Endothelial cell of umbilical vein (primary cell): ENCODE measurements around the gene ATP5MG. TPM values are rescaled to one million over a fixed set of nuclear protein-coding genes. Genes with fewer than 3 reads are reported as not detected.

Experiments used
- BruUV-seq: library from RNA; stranded (reverse); fragments of 400-500 nt; replicated peaks from 2 replicates; lab custom pipeline; 2021; lab: Mats Ljungman, UMichigan
- CTCF ChIA-PET: fragments of 300-600, 350-600 bp; sonication (Branson Sonifier 250); formaldehyde crosslinking; loops from one replicate; lab custom pipeline; 2021; ENCODE audit warnings: antibody characterized with exemption, inconsistent platforms; lab: Charles Lee
- POLR2A ChIA-PET: fragments of 300-600, 350-600 bp; sonication (Branson Sonifier 250); formaldehyde crosslinking; loops from one replicate; lab custom pipeline; 2021; ENCODE audit warnings: antibody characterized with exemption, inconsistent platforms; lab: Charles Lee
- DNase-seq: peaks from one replicate; pipeline ENCODE4 v3.0.0-alpha.2; 2011; ENCODE audit warnings: low read depth, low spot score
- FAIRE-seq: peaks from 2 replicates; lab custom pipeline; 2011; peaks lifted over from hg19 to GRCh38; lab: Jason Lieb, UNC
- H2AFZ ChIP-seq: 2 replicates; pipeline ENCODE4 v1.6.0; 2012; ENCODE audit warnings: low read depth, low read length, control low read depth, inconsistent platforms
- H3K27ac ChIP-seq: 2 replicates; pipeline ENCODE4 v1.5.1; 2011; ENCODE audit warnings: low read depth, mild to moderate bottlenecking, control low read depth, low read length, moderate library complexity; ENCODE audit not compliant: insufficient read depth
- H3K27me3 ChIP-seq, 2 experiments: 2 replicates each; pipeline versions ENCODE4 v1.6.0 to v1.6.1; 2011; ENCODE audit warnings: low read length in 2 of 2, mixed read lengths in 1 of 2; ENCODE audit not compliant: control insufficient read depth in 2 of 2, insufficient read depth in 2 of 2
- H3K36me3 ChIP-seq, 2 experiments: 2 replicates in 1 of 2; 3 replicates in 1 of 2; pipeline ENCODE4 v1.5.1; 2011; ENCODE audit warnings: low read length in 2 of 2, mild to moderate bottlenecking in 1 of 2, moderate library complexity in 1 of 2; ENCODE audit not compliant: control insufficient read depth in 2 of 2, insufficient read depth in 2 of 2; ENCODE audit errors: extremely low read depth in 1 of 2
- H3K4me1 ChIP-seq: 3 replicates; pipeline ENCODE4 v1.5.1; 2011; ENCODE audit warnings: mild to moderate bottlenecking, low read length; ENCODE audit not compliant: control insufficient read depth, insufficient read depth; ENCODE audit errors: extremely low read depth
- H3K4me2 ChIP-seq: 2 replicates; pipeline ENCODE4 v1.6.1; 2011; ENCODE audit warnings: low read length, control low read depth, mixed read lengths; ENCODE audit not compliant: insufficient read depth
- H3K4me3 ChIP-seq, 3 experiments: fragments of 200-600 bp in 1 of 3; sonication (generic), shearing (Covaris generic) in 1 of 3; replicated peaks in 1 of 3; 2 replicates each; pipeline ENCODE4 v1.5.1; 2011 to 2016; ENCODE audit warnings: control low read depth in 3 of 3, low read length in 3 of 3, mild to moderate bottlenecking in 2 of 3, inconsistent platforms in 1 of 3, low read depth in 1 of 3, moderate library complexity in 1 of 3; ENCODE audit not compliant: insufficient read depth in 1 of 3
- H3K79me2 ChIP-seq: 2 replicates; pipeline ENCODE4 v1.6.0; 2012; ENCODE audit warnings: low read length, inconsistent platforms; ENCODE audit not compliant: control insufficient read depth, insufficient read depth
- H3K9ac ChIP-seq: replicated peaks from 2 replicates; pipeline ENCODE3; 2011; ENCODE audit warnings: low read length, control low read depth; ENCODE audit not compliant: insufficient read depth; ENCODE audit errors: extremely low read depth
- H3K9me1 ChIP-seq: replicated peaks from 3 replicates; pipeline ENCODE4 v1.6.0; 2011; ENCODE audit warnings: mild to moderate bottlenecking, low read length; ENCODE audit not compliant: control insufficient read depth, insufficient read depth; ENCODE audit errors: extremely low read depth
- H3K9me3 ChIP-seq: replicated peaks from 2 replicates; pipeline ENCODE4 v1.5.1; 2012; ENCODE audit warnings: low read length, inconsistent platforms; ENCODE audit not compliant: control insufficient read depth, insufficient read depth
- H4K20me1 ChIP-seq: replicated peaks from 2 replicates; pipeline ENCODE3; 2011; ENCODE audit warnings: mild to moderate bottlenecking, low read length; ENCODE audit not compliant: control insufficient read depth, insufficient read depth; ENCODE audit errors: extremely low read depth
- CTCF ChIP-seq, 2 donors: IDR thresholded peaks; 1 replicate in 1 of 2; 2 replicates in 1 of 2; pipeline ENCODE4 v1.5.1; 2011; ENCODE audit warnings: low read length in 2 of 2, mild to moderate bottlenecking in 2 of 2, moderate library complexity in 2 of 2, control low read depth in 1 of 2, inconsistent platforms in 1 of 2, low read depth in 1 of 2; ENCODE audit not compliant: insufficient read depth in 1 of 2; ENCODE audit errors: extremely low read depth in 1 of 2
- EZH2 ChIP-seq: IDR thresholded peaks from 2 replicates; pipeline ENCODE4 v1.6.1; 2012; ENCODE audit warnings: borderline replicate concordance, low read depth, mild to moderate bottlenecking, moderate library complexity, low read length, inconsistent platforms; ENCODE audit not compliant: severe bottlenecking
- FOS ChIP-seq: IDR thresholded peaks from 2 replicates; pipeline ENCODE4 v1.6.1; 2011; ENCODE audit warnings: mild to moderate bottlenecking, low read length, moderate library complexity, borderline replicate concordance; ENCODE audit not compliant: insufficient read depth
- GATA2 ChIP-seq: IDR thresholded peaks from 2 replicates; pipeline ENCODE4 v1.7.0; 2011; ENCODE audit warnings: low read depth, mild to moderate bottlenecking, moderate library complexity, mixed read lengths, low read length; ENCODE audit not compliant: insufficient read length, insufficient read depth
- JUN ChIP-seq: IDR thresholded peaks from 2 replicates; pipeline ENCODE4 v1.6.1; 2011; ENCODE audit warnings: borderline replicate concordance, low read depth; ENCODE audit not compliant: insufficient read length, insufficient read depth
- MAX ChIP-seq: IDR thresholded peaks from 2 replicates; pipeline ENCODE4 v1.6.1; 2011; ENCODE audit not compliant: insufficient read depth, insufficient read length
- MYC ChIP-seq: IDR thresholded peaks from one replicate; pipeline ENCODE4 v1.6.1; 2011; ENCODE audit warnings: mild to moderate bottlenecking, low read depth, low read length
- POLR2A ChIP-seq: IDR thresholded peaks from 2 replicates; pipeline ENCODE4 v1.6.1; 2012; ENCODE audit warnings: low read depth, mild to moderate bottlenecking, control low read depth, low read length
- POLR2AphosphoS5 ChIP-seq: IDR thresholded peaks from 2 replicates; pipeline ENCODE4 v1.6.1; 2012; ENCODE audit warnings: low read depth, mild to moderate bottlenecking, control low read depth, low read length, moderate library complexity; ENCODE audit not compliant: insufficient read depth
- dilution Hi-C: fragments of 300-500 bp; cut with MboI; formaldehyde crosslinking; loops from one replicate; pipeline ENCODE4 v1.15.0; 2019; ENCODE audit warnings: low sequenced_read_pairs; ENCODE audit not compliant: extremely low pct_ligation_motif_present
- intact Hi-C: fragments of 100-400 bp; cut with micrococcal nuclease; formaldehyde crosslinking; loops from one replicate; pipeline ENCODE4 v1.10.0; 2022
- polyA plus RNA-seq, 4 experiments: library from polyadenylated mRNA; depleted of rRNA in 3 of 4; stranded (reverse) in 3 of 4; unstranded in 1 of 4; fragments of >200 nt; gene quantifications; 2 replicates each; pipeline versions ENCODE4 v1.2.1 to v1.2.3, GENCODE V29; 2011 to 2012; ENCODE audit warnings: missing spikeins in 1 of 4
- total RNA-seq: library from RNA; stranded (reverse); gene quantifications from 2 replicates; pipeline ENCODE4 v1.2.3, GENCODE V29; 2021

The ATP5MG gene
- total and polyA plus RNA-seq, 2 donors (not counting 3 experiments of a cell fraction or from before 2014, with no cell fraction given): 211 to 439 TPM

GRCh38 chr11:118418766-118419165 lies 17.4 kb downstream of the ATP5MG start:
- peaks cover 2% of the 10 kb centered on the region for H3K9me1 ChIP-seq
- H3K27me3 ChIP-seq: no peaks in the 10 kb centered on the region
- H3K9me3 ChIP-seq: no peaks in the 10 kb centered on the region
- H2AFZ ChIP-seq: no peak overlapping the region
- H4K20me1 ChIP-seq: no peaks in the 10 kb centered on the region
- intact Hi-C loops (loop anchor here (5.0 kb wide), 1 partner anchor 69 kb away; no protein-coding TSS in a partner anchor), dilution Hi-C loops (no loop called here)
- no peaks in the 10 kb centered on the region for H3K36me3 ChIP-seq
- no peak overlapping the region for H3K9ac ChIP-seq
- POLR2A ChIA-PET: no interaction called here
- no peak for TF ChIP-seq POLR2A
- TF ChIP-seq MAX: no peak
- no peak for TF ChIP-seq EZH2
- TF ChIP-seq JUN: no peak
- TF ChIP-seq POLR2AphosphoS5: no peak
- TF ChIP-seq MYC: no peak
- no peak for TF ChIP-seq FOS
- no peak for TF ChIP-seq GATA2
- H3K4me3 ChIP-seq: no peak overlapping the region
- H3K79me2 ChIP-seq: no peaks in the 10 kb centered on the region
- no peak overlapping the region for H3K4me2 ChIP-seq
- peaks cover 13% of the 10 kb centered on the region for H3K4me1 ChIP-seq
- CTCF ChIA-PET: interaction anchor here (2.3 kb wide), 1 partner anchor 12 kb away, joined by 5 read pairs; no protein-coding TSS in a partner anchor
- no peak overlapping the region for H3K27ac ChIP-seq
- BruUV-seq: no TSS peak
- DNase-seq: no peak
- no peak for FAIRE-seq

GRCh38 chr11:118427707-118428106 lies 26.3 kb downstream of the ATP5MG start:
- Histone ChIP-seq H3K9ac (no peak overlapping the region), H3K79me2 (no peaks in the 10 kb centered on the region), H3K4me2 (no peak overlapping the region), H3K4me1 (no peaks in the 10 kb centered on the region), H2AFZ (no peak overlapping the region), H4K20me1 (no peaks in the 10 kb centered on the region), H3K36me3 (no peaks in the 10 kb centered on the region), H3K9me1 (no peaks in the 10 kb centered on the region), H3K27me3 (peaks cover 0 to 5% of the 10 kb centered on the region in 2 experiments), H3K27ac (no peak overlapping the region), H3K9me3 (no peaks in the 10 kb centered on the region), H3K4me3 (no peak overlapping the region)
- dilution Hi-C loops (no loop called here), intact Hi-C loops (no loop called here)
- BruUV-seq: no TSS peak
- no peak for DNase-seq
- TF ChIP-seq JUN (no peak), CTCF (IDR thresholded peaks at IDR 0.05; ENCODE audit: extremely low read depth in 1 of 2, insufficient read depth in 1 of 2, low read depth in 1 of 2, low read length in 2 of 2) (no peak), POLR2A (no peak), EZH2 (no peak)
- FAIRE-seq: no peak
- ChIA-PET CTCF (interaction anchor here (1.0 to 1.5 kb wide), 3 partner anchors 8 to 20 kb away, joined by 3 to 4 read pairs (median 3); partner anchors contain the start of gene KMT2A), POLR2A (no interaction called here)
